Sigmoid colon (tissue), 4 donors: ENCODE measurements around the gene KLHL29.

Experiments
- EP300 ChIP-seq, 4 donors: sonication (generic); formaldehyde crosslinking; IDR thresholded peaks; one replicate each; pipeline ENCODE4 v1.6.1; 2017; ENCODE audit warnings: antibody characterized with exemption in 4 of 4
- POLR2A ChIP-seq, 2 donors: fragments of 450-650 bp; IDR thresholded peaks; one replicate each; pipeline ENCODE4 v1.6.1; 2016; ENCODE audit warnings: antibody characterized with exemption in 2 of 2, mild to moderate bottlenecking in 2 of 2, moderate library complexity in 2 of 2
- POLR2AphosphoS5 ChIP-seq, 4 donors: sonication (generic); formaldehyde crosslinking; IDR thresholded peaks; one replicate each; pipeline ENCODE4 v1.6.1; 2017; ENCODE audit warnings: antibody characterized with exemption in 4 of 4
- TF ChIP-seq, protein P1 (sequence below), 4 experiments: fragments of 450-650 bp in 3 of 4; fragments of 200-600 bp in 1 of 4; IDR thresholded peaks; one replicate each; pipeline ENCODE4 v1.5.1; 2016 to 2019; ENCODE audit warnings: antibody characterized with exemption in 4 of 4, mild to moderate bottlenecking in 3 of 4, moderate library complexity in 2 of 4

DNA sequence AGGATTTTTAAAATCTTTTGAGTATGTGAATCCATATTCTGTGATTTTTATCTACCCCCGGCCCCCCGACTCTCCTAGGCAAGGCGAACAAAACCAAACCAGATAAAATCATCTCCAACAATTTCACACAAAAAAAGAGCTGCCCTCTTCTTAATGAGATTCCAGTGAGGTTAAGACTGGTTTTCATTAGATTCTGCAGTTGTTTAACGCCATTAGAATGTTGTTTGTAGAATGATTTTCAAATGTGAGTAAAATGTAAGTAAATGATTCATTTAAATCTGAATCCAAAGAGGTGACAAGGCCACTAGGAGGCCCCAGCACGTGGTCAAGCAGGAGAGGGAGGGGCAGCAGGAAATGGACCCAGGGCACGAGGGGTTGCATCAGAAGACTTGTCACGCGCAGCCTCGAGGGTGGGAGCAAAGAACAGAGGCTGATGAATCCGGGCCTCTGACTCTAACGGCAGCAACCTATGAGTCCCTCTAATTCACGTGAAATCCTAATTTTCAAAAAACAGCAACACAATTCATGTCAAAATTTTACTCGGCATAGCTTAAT, 24.3 kb upstream of the KLHL29 start:
- TF ChIP-seq, protein P1, sequence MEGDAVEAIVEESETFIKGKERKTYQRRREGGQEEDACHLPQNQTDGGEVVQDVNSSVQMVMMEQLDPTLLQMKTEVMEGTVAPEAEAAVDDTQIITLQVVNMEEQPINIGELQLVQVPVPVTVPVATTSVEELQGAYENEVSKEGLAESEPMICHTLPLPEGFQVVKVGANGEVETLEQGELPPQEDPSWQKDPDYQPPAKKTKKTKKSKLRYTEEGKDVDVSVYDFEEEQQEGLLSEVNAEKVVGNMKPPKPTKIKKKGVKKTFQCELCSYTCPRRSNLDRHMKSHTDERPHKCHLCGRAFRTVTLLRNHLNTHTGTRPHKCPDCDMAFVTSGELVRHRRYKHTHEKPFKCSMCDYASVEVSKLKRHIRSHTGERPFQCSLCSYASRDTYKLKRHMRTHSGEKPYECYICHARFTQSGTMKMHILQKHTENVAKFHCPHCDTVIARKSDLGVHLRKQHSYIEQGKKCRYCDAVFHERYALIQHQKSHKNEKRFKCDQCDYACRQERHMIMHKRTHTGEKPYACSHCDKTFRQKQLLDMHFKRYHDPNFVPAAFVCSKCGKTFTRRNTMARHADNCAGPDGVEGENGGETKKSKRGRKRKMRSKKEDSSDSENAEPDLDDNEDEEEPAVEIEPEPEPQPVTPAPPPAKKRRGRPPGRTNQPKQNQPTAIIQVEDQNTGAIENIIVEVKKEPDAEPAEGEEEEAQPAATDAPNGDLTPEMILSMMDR (IDR thresholded peaks at IDR 0.05): no peak
- TF ChIP-seq POLR2A (IDR thresholded peaks at IDR 0.05) (no peak), EP300 (IDR thresholded peaks at IDR 0.05) (no peak), POLR2AphosphoS5 (IDR thresholded peaks at IDR 0.05) (no peak)
